ENCODE measurements around the gene ATP5F1D. TPM values are rescaled to one million over a fixed set of nuclear protein-coding genes. Genes with fewer than 3 reads are reported as not detected.

ATP5F1D gene
- total RNA-seq, 1 donor from 2014 or later: 7.1 TPM

DNA sequence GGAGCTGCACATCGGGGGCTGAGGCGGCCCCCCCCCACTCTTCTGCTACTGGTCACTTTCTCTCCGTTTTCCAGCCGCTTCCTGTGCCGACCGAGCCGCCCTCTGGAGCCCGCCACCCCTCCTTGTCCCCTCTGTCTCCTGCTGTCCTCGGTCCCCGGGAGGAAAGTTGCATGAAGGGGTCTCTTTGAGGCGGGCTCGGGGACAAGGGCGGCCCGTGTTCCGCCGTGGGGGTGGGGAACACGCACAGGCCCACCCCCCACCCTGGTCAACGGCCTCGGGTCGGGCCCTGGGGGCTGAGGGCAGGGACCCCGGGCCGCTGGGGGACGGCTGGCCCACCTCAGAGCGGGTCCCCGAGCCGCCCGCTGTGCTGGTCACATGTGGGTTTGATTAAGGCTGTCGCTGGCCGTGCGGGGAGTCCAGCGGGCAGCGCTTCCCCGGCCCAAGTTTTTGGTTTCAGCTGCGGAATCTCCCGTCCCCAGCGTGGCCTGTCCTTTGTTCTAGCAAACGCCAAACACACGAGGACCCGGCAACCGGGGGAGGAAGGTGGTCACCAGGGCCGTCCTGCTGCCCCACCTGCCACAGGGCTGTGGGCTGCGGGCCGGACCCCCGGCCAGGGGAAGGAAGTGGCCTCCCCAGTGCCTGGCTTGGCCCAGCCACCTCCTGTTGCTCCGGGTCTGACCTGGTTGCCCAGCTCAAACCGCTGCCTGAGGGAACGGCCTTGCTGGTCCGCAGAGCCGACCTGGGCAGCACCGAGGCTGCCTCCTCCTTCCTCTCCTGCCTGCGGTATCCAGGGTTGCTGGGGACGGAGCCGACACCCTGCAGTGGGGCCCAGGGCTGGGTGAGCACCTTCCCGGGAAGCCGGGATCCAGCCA lies 46.0 kb downstream of the ATP5F1D start:
- peaks cover 5% of the 10 kb centered on the region for H3K27me3 Mint-ChIP-seq (ENCODE audit: insufficient read depth, low read depth)
- H3K4me3 ChIP-seq: peak overlapping the region; percentile 74

DNA sequence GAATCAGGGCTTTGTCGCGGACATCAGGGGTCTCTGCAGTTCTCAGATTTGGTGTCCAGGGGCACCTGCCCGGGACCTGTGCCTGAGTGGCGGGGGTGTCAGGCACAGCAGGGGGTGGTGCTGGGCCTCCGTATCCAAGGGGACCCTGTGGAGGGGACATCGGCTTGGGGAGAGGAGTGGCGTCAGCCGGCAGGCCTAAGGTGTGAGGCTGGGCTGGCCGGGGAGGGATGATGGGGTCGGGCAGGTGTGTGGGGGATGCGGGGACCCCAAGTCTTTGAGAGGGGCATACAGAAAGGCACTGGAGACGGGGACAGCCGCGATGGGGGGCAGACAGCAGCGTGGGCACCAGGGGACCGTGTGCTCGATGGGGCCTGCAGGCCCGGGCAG lies 46.7 kb downstream of the ATP5F1D start:
- H3K4me3 ChIP-seq: no peak overlapping the region
- H3K4me3 Mint-ChIP-seq: peak overlapping the region; percentile 70
- no peak overlapping the region for H3K27ac Mint-ChIP-seq

More for the DNA sequence above, 46.0 kb downstream of the ATP5F1D start:
- Histone ChIP-seq H3K27ac (no peak overlapping the region), H3K27me3 (peaks cover 25% of the 10 kb centered on the region), H2AFZ (replicated peaks) (no peak overlapping the region), H4K20me1 (ENCODE audit: low read depth) (peaks cover 60% of the 10 kb centered on the region), H3K4me2 (peak overlapping the region; percentile 100), H3K79me2 (ENCODE audit: low read depth) (peaks cover 28% of the 10 kb centered on the region), H3K36me3 (no peaks in the 10 kb centered on the region), H3K9ac (no peak overlapping the region), H3K4me1 (peaks cover 17% of the 10 kb centered on the region), H3F3A (ENCODE audit: low read depth) (peaks cover 35% of the 10 kb centered on the region), H3K9me3 (ENCODE audit: low read depth) (no peaks in the 10 kb centered on the region)
- Mint-ChIP-seq H3K36me3 (no peaks in the 10 kb centered on the region), H3K4me3 (peak overlapping the region; percentile 88), H3K9me3 (no peaks in the 10 kb centered on the region), H3K4me1 (peaks cover 14% of the 10 kb centered on the region), H3K27ac (no peak overlapping the region)
- DNase-seq (ENCODE audit: low spot score): peak; percentile 36
- TF ChIP-seq EZH2phosphoT487 (IDR thresholded peaks at IDR 0.05) (no peak), EZH2 (IDR thresholded peaks at IDR 0.05) (no peak)
- TF ChIP-seq, protein P1, sequence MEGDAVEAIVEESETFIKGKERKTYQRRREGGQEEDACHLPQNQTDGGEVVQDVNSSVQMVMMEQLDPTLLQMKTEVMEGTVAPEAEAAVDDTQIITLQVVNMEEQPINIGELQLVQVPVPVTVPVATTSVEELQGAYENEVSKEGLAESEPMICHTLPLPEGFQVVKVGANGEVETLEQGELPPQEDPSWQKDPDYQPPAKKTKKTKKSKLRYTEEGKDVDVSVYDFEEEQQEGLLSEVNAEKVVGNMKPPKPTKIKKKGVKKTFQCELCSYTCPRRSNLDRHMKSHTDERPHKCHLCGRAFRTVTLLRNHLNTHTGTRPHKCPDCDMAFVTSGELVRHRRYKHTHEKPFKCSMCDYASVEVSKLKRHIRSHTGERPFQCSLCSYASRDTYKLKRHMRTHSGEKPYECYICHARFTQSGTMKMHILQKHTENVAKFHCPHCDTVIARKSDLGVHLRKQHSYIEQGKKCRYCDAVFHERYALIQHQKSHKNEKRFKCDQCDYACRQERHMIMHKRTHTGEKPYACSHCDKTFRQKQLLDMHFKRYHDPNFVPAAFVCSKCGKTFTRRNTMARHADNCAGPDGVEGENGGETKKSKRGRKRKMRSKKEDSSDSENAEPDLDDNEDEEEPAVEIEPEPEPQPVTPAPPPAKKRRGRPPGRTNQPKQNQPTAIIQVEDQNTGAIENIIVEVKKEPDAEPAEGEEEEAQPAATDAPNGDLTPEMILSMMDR (IDR thresholded peaks at IDR 0.05): no peak

DNA sequence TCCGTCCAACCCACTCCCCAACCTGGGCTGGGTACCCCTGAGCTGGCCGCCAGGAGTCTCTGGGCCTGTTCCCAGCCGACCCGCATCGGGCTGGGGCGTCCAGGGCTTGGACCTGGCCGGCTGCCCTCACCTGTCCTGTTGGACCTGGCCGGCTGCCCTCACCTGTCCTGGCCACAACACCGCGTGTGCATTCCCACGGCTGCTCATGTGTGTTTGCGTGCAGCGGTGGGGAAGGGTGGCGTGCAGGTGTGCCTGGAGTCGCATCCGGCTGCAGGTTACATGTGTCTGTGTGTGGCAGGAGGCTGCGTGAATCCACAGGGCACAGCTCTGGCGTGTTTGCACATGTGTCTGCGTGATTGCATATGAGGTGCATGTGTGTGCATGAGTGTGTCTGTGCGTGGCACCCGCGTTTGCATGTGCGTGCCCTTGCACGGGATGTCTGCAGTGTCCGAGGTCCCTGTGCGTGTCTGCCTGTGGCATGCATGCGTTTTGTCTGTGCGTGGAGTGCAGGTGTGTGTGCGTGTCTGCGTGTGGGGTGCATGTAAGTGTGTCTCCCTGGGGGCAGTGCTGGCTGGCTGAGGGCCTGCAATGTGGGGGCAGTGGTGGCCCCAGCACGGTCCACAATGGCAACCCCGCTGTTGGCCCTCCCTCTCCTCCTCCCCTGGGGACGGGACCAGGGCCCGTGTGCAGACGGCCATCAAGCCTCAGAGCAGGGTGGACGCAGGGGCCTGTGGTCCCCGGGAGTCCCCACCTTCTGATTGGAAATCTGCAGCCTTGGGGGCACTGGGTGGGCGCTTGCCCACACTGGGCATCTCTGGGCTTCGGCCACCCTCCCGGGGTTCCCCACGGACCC lies 47.5 kb downstream of the ATP5F1D start:
- peak overlapping the region; percentile 73 for H3K4me3 Mint-ChIP-seq
- no peaks in the 10 kb centered on the region for H3K9me3 Mint-ChIP-seq
- no peak overlapping the region for H3K4me2 ChIP-seq
- peaks cover 17% of the 10 kb centered on the region for H3K27me3 ChIP-seq
- H3K27ac ChIP-seq: no peak overlapping the region
- H2AFZ ChIP-seq (replicated peaks): no peak overlapping the region
- H3K27me3 Mint-ChIP-seq (ENCODE audit: insufficient read depth, low read depth): peaks cover 5% of the 10 kb centered on the region
- TF ChIP-seq, protein P1 (IDR thresholded peaks at IDR 0.05): no peak
- TF ChIP-seq EZH2 (IDR thresholded peaks at IDR 0.05): no peak
- H3K4me1 Mint-ChIP-seq: peaks cover 12% of the 10 kb centered on the region
- DNase-seq (ENCODE audit: low spot score): no peak
- no peaks in the 10 kb centered on the region for H3K36me3 ChIP-seq
- H3K9ac ChIP-seq: no peak overlapping the region
- peaks cover 70% of the 10 kb centered on the region for H4K20me1 ChIP-seq (ENCODE audit: low read depth)
- H3K27ac Mint-ChIP-seq: no peak overlapping the region
- H3F3A ChIP-seq (ENCODE audit: low read depth): peaks cover 30% of the 10 kb centered on the region
- H3K4me1 ChIP-seq: peaks cover 17% of the 10 kb centered on the region
- H3K4me3 ChIP-seq: no peak overlapping the region
- no peaks in the 10 kb centered on the region for H3K9me3 ChIP-seq (ENCODE audit: low read depth)
- peaks cover 28% of the 10 kb centered on the region for H3K79me2 ChIP-seq (ENCODE audit: low read depth)
- no peaks in the 10 kb centered on the region for H3K36me3 Mint-ChIP-seq

More for the DNA sequence above, 46.7 kb downstream of the ATP5F1D start:
- H2AFZ ChIP-seq (replicated peaks): no peak overlapping the region
- peaks cover 31% of the 10 kb centered on the region for H3F3A ChIP-seq (ENCODE audit: low read depth)
- peak overlapping the region; percentile 100 for H3K4me2 ChIP-seq
- TF ChIP-seq EZH2 (IDR thresholded peaks at IDR 0.05): no peak
- TF ChIP-seq, protein P1 (IDR thresholded peaks at IDR 0.05): no peak
- no peak for TF ChIP-seq EZH2phosphoT487 (IDR thresholded peaks at IDR 0.05)
- H3K9me3 Mint-ChIP-seq: no peaks in the 10 kb centered on the region
- no peak overlapping the region for H3K9ac ChIP-seq
- H3K27me3 Mint-ChIP-seq (ENCODE audit: insufficient read depth, low read depth): peaks cover 5% of the 10 kb centered on the region
- no peaks in the 10 kb centered on the region for H3K9me3 ChIP-seq (ENCODE audit: low read depth)
- no peak for DNase-seq (ENCODE audit: low spot score)
- peaks cover 12% of the 10 kb centered on the region for H3K4me1 Mint-ChIP-seq
- H4K20me1 ChIP-seq (ENCODE audit: low read depth): peaks cover 64% of the 10 kb centered on the region
- H3K36me3 ChIP-seq: no peaks in the 10 kb centered on the region
- no peaks in the 10 kb centered on the region for H3K36me3 Mint-ChIP-seq
- H3K79me2 ChIP-seq (ENCODE audit: low read depth): peaks cover 28% of the 10 kb centered on the region
- H3K4me1 ChIP-seq: peaks cover 17% of the 10 kb centered on the region
- peaks cover 24% of the 10 kb centered on the region for H3K27me3 ChIP-seq
- H3K27ac ChIP-seq: no peak overlapping the region

All from neural progenitor cell (in vitro differentiated cells).